CD4-positive, alpha-beta T cell treated with Interleukin-6 for 4 hours (primary cell): ENCODE measurements around the gene ITGA3.

Experiments
- DNase-seq: peaks from one replicate; pipeline ENCODE4 v3.0.0-alpha.2; 2020; ENCODE audit warnings: mixed read lengths

The ITGA3 gene

DNA sequence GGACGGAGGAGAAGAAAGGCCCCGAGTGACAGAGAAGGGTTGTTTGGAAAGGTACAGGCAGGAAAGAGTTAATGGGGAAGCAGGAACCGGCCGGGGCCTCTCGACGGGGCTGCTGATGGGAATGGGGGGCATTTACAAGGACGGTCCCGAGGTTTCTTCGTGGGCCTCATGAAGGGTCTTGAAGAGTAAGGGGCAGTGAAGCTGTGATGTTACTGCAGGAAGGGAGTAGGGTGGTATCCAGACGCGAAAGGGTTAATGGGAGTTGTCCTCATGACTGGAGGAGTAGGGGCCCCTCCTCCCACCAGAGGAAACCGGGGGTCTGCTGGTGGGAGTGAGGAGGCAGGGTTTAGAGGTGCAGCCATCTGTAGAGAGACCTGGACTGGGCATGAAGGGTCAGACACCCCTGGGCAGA, 39.7 kb downstream of the ITGA3 start:
- DNase-seq, result no peak

GRCh38 chr17:50096092-50096491, 40.2 kb downstream of the ITGA3 start:
- no peak for DNase-seq

DNA sequence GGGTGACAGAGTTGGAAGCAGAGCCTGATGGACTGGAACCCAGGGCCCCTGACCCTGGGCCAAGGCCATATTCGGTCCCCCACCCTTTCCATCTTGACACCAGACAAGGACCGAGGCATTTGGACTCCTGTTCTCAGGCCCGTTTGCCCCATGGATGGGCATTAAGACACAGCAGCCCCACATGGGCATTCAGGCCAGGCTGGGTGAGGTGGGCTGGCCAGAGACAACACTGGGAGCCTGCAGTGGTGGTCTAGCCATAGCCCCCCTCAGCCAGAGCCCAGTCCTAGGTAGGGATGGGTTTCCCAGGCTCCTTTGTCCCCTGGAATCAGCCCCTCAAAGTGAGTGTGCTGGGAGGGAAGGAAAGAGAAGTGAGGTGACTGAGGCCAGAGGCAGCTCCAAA, 40.8 kb downstream of the ITGA3 start:
- no peak for DNase-seq

DNA sequence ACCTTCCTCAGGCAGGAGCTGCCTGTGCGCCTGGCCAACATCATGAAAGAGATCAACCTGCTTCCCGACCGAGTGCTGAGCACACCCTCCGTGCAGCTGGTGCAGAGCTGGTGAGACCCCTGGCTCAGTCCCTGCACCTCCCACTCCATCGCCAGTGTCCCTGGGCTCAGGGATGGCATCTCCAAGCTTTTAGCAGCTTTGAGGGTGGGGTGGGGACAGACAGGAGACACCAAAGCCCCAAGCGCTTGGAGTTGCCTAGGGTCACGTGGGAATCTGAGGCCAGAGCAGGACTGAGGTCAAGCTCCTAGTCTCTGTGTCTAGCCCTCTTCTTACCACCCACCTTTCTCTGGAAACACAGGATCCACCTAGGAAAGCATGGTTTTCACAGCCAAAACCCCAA, 41.5 kb downstream of the ITGA3 start:
- DNase-seq, result no peak

DNA sequence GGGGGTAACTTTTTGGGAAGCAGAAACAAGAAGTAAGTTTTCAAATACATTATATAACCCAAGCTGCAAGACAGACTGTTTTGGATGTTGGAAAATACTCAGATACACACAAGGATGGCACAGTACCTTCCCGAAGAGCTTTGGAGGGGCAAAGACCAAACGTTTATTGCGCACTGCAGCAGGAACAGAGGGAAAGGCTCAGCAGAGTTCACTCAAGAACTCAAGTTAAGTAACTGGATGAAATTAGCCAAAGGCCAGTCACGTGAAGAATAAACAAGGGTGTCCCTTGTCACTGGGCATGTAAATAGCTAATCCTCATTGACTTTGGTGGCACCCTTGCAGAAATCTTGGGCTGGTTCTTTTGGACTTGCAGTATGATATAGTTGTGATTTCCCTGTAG, 42.0 kb downstream of the ITGA3 start:
- DNase-seq, result no peak

GRCh38 chr17:50098583-50098982, 42.7 kb downstream of the ITGA3 start:
- DNase-seq, result no peak

DNA sequence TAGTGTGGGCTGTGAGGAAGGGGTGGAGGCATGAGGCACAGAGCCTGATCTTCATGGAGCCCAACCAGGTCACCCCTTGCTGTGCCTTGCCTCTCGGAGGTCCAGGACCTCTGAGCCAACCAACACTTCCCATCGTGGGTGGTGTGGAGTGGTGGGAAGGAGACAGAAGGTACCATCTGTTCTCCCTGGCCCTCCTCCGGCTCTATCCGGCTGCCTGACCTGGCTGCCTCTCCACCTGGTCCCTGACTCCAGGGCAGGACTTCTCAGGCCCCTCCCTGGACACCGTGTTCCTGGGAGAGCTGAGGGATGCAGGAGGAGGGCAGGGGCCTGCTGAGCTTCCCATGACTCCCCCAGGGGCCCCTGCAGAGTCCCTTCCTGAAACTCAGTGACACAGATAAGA, 43.1 kb downstream of the ITGA3 start:
- no peak for DNase-seq

DNA sequence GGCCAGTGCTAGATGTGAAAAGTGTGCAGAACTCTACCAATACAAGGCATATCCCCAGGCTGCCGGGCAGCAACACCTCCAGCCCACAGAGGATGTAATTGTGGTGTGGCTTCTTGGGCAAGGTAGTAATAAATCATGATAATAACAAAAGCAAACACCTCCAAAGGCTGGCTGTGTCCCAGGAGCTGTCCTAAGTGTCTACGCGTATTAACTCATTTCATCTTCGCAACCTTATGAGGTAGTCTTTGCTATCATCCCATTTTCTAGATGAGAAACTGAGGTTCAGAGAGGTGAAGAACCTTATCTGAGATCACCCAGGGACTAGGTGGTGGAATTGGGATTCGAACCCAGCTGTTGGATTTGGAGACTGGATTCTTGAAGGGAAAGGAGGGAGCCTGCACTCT, 44.6 kb downstream of the ITGA3 start:
- no peak for DNase-seq

DNA sequence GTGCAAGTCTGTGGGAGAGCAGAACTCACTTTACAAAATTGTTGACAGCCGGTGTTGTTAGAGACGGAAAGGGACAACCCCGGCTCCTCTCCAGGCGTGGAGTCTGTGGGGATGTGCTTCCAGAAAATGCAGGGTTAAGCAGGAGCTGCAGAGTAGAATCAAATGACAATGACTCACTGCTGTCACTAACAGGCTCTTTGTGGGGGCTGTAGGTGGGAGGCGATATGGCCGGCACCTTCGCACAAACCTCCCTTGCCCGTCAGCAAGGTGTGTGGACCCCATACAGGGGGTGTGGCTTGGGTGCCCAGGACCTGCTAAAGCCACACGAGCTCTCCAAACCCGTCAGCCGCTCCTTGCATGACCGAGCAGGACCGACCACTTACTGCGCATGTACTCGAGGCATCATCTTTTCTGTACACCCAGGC, 45.0 kb downstream of the ITGA3 start:
- DNase-seq, result no peak

DNA sequence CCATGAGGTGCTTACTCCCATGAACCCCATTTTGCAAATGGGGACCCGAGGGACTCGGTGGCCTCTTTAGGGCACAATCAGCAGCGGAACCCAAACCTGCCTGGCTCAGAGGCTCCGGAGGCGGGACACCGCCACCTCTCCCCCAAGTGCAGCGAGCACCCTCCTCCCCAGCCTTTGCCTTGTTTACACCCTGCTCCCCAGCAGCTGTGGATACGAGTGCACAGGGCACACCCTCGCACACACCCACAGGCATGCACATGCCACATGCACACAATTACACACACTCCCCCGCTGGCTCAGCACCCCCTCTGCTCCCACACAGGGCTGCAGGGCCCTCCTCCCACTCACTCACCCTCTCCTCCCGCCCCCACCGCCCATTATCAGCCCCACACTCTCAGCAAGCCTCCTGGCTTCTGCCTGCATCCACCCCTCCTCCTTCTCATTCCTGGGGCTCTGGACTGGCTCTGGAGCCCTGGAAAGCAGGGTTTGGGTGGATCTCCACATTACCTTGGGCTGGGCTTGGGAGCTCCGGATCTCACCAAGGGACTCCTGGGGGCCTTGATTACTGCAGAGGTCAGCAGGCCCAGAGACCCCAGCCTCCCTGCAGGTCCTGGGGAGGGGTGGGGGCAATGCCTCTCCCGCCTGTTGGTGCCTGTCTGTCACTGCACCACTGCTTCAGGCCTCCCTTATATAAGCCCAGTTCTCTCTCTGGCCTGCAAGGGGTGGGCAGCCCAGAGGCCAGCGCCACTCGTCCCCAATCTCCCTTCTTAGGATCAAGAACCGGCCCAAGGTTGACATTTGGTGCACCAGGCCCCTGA, 45.6 kb downstream of the ITGA3 start:
- DNase-seq, result no peak

- no peak for DNase-seq
These were observed 46.5 kb downstream of the ITGA3 start for GRCh38 chr17:50102164-50102991.

DNA sequence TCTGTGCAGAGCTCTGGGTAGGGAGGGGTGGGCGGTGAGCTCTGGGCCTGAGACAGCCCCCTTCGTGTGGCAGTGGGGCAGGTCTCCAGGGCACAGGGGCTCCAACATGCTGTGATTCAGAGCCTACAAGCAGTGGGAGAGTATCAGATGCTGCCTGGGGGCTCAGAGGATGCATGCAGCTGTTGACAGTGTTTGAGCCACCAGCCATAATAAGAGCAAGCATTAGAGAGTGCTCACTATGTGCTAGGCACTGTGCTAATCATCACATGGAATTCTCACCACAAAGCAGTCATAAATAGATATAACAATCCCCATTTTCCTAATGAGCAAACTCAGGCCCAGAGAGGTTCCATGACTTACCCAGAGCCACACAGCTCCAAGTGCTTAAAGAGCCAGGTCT, 47.3 kb downstream of the ITGA3 start:
- no peak for DNase-seq

DNA sequence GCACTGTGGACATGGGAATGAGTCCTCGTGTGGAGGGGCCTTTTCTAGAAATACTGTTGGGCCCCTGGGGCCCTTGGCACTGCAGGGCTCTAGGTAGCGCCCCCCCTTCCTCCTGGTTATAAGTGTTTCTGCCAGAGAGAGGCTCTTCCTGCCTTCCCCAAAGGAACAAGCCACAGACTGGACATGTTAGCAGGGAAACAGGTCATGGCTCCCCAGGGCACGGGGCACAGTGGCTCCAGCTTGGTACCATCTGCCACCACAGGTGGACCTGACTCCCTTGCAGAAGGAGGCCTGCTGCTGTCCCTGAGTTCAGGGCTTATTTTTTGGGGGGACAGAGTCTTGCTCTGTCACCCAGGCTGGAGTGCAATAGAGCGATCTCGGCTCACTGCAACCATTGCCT, 48.0 kb downstream of the ITGA3 start:
- DNase-seq, result no peak

- no peak for DNase-seq
These were observed 49.9 kb downstream of the ITGA3 start for GRCh38 chr17:50105811-50106210.

DNA sequence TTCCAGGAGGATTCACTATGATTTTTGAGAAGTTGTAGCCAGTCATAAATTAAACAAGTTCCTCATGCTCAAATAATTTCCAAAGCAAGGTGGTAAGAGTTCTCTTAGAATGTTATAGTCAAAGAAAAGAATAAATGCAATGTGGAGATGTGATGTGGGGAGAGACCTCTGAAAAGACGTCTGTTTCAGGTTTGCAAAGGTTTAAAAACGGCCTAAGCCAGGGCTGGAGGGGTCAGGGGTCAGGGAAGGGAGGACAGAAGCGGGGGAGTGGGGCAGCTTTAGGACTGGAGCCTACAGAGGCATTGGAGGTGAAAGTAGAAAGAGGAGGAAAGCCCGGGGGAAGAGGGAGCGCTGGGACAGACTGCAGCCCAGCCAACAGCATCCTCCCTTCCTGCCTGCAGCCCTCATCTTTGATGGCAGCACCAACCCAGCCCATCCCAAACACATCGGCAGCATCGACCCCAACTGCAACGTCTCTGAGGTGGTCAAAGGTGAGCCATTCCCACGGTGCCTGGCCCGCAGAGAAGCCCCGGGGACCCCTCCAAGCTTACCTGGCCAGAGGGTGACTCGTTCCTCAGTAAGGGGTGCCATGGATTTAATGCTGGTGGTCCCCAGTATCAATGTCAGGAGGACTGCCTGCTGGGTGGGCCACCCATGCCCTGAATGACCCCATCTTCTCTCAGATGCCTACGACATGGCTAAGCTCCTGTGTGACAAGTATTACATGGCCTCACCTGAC, 50.7 kb downstream of the ITGA3 start:
- no peak for DNase-seq

- no peak for DNase-seq
These were observed 52.0 kb downstream of the ITGA3 start for GRCh38 chr17:50107790-50108414.

DNA sequence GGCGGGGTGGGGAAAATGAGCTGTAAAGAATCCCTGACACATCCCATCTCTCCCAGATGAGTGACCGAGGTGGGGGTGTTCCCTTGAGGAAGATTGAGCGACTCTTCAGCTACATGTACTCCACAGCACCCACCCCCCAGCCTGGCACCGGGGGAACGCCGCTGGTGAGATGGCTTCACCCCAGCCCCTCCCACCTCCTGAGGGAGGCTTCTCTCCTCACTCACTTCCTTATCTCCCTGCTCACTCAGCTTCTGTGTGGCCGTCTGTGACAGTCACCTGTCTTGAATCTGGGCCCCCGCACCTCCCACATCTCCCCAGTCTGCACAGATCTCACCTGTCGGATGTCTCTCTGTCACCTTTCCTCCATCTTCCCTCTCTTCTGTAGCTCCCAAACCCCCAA, 52.6 kb downstream of the ITGA3 start:
- DNase-seq, result no peak

GRCh38 chr17:50109207-50109606, 53.3 kb downstream of the ITGA3 start:
- no peak for DNase-seq

DNA sequence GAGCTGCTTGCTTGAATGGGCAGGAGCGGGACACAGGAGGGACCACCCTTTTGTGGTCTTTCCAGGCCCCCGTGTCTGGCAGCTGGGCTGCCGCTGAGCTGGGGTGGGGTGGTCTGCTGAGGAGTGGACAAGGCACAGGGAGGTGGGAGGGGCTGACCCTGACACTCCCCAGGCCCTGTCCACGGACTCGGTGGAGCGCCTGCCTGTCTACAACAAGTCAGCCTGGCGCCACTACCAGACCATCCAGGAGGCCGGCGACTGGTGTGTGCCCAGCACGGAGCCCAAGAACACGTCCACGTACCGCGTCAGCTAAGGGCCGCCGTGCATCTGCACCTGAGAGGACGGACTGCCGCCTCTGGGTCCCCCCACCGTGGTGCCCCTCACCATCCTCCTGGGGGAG, 53.9 kb downstream of the ITGA3 start:
- DNase-seq, result no peak

DNA sequence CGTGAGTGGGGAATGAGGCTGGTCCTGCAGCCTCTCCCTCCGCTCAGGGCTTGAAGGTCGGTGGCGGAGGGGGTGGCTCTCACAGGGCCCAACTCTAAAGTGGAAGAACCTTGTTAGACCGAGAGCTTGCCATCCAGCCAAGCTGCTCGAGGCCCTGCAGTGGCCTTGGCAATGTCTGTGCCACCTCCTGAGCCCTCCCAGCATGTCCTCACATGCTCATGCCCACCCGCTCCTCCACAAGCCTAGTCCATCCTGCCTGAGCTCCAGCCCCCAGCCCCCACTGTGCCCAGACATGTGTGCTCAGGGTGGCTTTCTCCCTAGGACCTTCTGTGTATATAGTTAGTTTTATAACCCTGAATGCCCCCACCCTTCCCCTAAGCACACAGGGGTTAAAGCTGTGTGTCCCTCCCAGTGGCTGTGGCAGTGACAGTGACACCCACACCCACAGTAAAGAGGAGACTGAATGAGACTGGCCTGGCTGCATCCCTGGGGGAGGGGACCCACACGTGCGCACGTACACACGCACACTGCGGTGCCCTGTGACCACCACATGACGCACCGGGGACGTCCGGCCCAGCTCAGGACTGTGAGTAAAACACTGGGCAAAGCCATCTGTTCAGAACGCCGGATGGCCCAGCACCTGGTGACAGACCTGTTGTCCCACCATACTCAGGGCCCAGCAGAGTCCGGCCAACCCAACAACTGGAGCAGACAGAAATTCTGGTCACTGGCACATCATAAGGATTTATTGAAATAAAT, 54.9 kb downstream of the ITGA3 start:
- DNase-seq, result no peak

DNA sequence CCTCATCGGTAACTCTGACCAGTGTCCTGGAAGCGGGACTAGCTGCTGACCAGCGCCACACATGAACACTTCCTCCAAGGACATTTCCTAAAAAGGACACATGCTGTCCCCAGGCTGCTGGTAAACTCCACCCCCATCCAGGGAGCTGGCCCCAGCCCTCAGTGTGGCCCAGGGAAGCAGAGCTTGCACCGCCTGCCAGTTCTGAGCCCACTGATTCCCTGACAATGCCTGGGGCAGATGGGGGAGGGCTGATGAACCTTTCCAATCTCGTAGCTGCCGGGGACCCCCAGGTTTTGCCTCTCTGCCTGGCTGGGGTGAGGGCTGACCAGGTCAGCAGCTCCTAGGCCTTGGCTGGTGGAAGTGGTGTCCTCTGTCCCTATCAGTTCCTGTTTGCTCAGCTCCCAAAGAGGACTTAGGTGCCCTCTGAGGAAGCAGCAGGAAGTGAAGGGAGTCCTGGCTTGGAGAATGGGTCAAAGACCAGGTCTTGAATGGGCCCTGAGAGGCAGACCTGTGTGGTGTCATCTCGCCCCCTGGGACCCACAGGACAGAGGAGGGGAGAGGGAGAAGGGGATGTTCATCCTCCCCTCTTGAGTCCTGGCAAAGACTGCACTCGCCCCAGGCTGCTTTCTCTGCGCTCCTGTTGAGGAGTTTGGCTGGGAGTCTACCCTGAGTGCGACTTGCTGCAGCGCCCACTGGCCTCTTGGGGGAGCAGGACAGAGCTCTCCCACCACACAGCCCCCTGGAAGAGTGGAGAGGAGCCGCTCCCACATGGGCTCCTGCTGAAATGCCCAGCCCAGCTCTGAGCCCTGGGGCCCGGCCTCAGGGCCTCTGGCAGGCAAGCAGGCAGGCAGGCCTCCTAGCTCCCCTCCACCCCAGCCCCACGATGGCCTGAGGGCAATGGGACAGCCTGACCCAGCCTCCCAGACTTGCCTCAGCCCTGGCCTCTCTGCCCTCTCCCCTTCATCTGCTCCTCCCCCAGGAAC, 56.1 kb downstream of the ITGA3 start:
- DNase-seq, result no peak
